Measurements from ENCODE around the gene PLD5.
"Not testable (repeated sequence)": the region's sequence is repeated elsewhere in the genome, so short reads cannot be mapped to it uniquely, and the experiment has no call there.

- not testable (repeated sequence) for TF ChIP-seq POLR2A, CTCF (IDR thresholded peaks at IDR 0.05)
Measured at GRCh38 chr1:242330865-242331264, 193.6 kb downstream of the PLD5 start.
